Fibroblast of skin of back (primary cell): ENCODE data around the gene IQGAP2.

Experiments
- DNase-seq: peaks from one replicate; pipeline ENCODE4 v3.0.0-alpha.2; 2013

The IQGAP2 gene

DNA sequence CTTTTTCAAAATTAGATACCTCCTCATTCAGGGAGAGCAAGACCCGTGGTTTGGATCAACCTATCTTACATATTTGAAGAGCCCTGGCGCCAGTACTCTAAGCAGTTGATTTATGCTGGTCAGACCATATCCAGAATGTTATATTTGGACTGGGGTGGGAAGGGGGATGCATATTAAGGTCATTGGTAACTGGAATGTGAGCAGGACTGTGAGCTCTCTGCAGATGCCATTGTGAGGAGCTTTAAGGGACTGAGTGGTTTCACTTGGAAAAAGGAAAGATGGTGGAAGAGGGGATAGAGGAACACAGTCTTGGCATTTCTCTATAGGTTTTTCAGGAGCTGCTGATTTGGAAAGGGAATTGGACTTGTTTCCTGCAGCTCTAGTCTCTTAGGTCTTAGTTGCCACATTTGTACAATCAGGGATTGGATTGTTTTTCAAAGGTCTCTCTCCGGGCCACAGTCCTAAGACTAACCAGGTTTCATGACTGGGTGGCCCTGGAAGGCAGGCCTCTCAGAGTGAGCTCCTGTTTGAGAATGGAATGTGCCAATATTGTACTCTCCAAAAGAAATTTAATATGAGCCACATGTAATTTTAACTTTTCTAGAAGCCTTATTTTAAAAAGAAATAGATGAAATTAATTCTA lies 287.1 kb downstream of the IQGAP2 start:
- DNase-seq: no peak

DNA sequence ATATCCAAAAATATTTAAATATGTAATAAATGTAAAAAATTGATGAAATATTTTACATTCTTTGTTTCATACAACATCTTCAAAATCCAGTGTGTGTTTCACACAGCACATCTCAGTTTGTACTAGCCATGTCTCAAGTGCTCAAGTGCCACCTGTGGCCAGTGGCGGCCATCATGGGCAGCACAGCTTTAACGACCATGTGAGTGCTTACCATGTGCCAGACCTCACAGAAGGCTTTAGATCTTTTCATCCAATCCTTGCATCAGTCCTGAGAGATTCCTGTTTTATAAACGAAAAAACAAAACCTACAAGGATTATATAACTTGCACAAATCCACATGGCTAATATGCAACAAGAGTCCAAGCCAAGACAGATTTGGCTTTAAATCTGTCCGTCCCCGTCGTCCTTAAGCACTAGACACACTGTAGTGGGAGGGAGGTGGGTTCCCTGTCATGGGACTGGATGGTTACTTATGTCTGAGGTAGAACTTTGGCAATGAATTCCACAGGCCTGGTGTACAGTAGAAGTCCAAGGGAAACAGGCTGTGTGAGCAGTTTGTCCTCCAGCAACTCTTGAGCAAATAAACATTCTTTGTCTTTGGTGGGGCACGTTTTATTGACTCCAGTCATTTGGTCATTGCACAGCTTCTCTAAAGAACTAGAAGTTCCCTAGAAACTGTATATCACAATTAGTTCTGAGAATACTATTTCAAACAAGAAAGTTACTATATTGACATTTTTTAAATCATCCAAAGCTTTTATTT lies 287.8 kb downstream of the IQGAP2 start:
- peak; percentile 64 for DNase-seq

GRCh38 chr5:76691467-76692273 lies 288.6 kb downstream of the IQGAP2 start:
- peak; percentile 68 for DNase-seq

DNA sequence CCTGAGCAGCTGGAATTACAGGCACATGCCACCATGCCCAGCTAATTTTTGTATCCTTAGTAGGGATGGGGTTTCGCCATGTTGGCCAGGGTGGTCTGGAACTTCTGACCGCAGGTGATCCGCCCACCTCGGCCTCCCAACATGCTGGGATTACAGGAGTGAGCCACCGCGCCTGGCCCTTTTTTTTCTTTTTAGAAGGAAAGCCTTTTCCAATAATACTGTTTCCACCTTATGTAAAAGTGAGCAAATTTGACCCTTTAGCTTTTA lies 289.1 kb downstream of the IQGAP2 start:
- DNase-seq: no peak

GRCh38 chr5:76692651-76693050 lies 289.6 kb downstream of the IQGAP2 start:
- no peak for DNase-seq

DNA sequence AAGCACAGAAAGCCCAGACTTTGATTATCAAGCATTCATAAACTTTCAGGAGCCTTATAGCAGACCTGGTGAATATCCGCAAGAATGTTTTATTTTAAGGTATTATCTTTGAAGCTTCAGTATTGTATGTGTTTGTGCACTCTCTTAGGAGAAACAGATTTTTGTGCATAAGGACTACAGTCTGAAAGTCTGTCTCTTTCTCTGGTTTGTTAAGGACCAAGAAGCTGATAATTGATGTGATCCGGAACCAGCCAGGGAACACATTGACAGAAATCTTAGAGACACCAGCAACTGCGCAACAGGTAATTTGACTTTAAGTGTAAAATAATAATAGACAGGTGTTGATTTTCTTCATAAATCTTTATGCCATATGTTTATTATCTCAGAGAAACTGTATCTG lies 290.1 kb downstream of the IQGAP2 start:
- no peak for DNase-seq

DNA sequence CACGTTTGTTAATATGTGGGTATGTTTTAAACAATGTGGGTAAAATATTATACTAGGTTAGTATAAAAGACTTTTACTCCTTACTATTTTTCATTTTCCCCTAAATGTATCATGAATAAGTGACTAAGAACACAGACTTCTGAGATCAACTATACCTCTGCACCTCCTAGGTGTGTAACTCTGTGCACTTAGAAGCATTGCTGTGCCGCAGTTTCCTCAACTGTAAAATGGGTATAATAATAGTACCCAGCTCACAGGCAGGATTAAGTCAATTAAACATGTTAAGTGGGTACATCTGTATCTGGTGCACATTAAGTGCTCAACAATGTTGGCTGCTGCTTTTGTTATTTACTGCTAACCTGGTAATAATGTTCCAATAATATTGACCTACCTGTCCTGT lies 291.2 kb downstream of the IQGAP2 start:
- no peak for DNase-seq

DNA sequence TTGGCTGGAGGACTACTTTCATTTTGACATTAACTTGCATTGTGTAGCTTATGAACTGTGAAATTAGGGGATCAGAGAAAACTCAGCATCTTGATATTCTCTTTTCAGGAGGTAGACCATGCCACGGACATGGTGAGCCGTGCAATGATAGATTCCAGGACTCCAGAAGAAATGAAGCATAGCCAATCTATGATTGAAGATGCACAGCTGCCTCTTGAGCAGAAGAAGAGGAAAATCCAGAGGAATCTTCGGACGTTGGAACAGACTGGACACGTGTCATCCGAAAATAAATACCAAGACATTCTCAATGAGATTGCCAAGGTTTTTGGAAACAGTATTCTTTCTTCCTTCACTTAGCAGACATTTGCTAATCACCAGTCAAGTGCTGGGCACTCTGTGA lies 292.3 kb downstream of the IQGAP2 start:
- DNase-seq: no peak

DNA sequence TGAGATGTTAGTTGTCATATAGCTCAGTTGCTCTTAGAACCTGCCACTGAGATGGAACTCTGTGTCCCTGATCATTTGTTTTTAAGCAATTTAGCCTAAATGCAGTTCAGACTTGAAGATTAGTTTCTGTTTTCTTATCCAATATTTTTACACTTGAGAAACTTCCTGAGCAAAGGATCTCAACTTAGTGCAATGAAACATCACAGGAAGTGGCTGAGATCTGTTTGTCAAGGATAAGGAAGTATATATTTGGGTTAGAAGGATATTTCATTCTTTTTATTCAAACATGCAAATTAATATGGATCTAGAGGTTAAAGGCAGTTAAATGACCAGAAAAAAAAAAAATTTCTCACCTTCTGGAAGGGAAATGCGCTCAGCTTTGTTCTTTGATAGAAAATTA lies 293.2 kb downstream of the IQGAP2 start:
- no peak for DNase-seq

DNA sequence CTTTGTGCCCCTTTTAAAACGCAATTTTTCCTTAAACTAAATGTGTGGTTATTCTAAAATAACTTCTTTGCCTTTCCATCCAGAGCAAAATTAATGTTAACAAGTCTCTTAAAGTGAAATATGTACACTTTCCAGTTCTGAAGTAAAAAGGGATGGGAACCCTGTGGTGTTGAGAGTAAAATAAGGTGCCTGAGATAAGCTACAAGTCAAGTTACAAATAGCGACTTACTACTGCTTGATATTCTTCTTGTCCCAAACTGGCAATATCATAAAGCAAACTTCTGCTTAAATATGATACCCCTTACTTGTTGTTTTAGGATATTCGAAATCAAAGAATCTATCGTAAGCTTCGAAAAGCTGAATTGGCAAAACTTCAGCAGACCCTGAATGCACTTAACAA lies 294.6 kb downstream of the IQGAP2 start:
- DNase-seq: no peak

- DNase-seq: no peak
These were observed 297.5 kb downstream of the IQGAP2 start for GRCh38 chr5:76700571-76700970.

GRCh38 chr5:76701298-76701697 lies 298.2 kb downstream of the IQGAP2 start:
- peak; percentile 74 for DNase-seq

- no peak for DNase-seq
These were observed 300.6 kb downstream of the IQGAP2 start for GRCh38 chr5:76703707-76704106.

DNA sequence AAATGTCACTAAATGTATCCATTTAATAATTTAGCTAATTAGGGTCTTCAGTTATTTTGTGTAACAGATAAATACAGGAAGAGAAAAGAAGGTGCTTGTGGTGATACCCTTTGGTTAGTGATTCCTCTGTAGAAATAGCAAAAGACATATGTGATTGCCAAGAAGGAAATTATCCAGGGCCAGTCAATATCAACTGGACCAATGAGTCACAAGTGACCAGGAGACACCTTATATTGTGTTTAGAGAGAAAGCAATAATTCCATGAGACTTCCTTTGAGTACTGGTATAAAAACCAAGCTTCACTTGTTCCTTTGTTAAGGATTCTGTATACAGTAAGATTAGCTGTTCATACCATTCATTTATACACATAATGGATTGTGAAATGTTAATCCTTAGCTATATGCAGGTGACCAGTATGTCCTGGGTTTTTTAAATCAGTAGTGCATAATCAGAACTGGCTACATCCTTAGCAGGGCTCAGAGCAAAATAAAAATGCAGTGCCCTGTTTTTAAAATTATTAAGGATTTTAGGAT lies 301.1 kb downstream of the IQGAP2 start:
- DNase-seq: no peak

DNA sequence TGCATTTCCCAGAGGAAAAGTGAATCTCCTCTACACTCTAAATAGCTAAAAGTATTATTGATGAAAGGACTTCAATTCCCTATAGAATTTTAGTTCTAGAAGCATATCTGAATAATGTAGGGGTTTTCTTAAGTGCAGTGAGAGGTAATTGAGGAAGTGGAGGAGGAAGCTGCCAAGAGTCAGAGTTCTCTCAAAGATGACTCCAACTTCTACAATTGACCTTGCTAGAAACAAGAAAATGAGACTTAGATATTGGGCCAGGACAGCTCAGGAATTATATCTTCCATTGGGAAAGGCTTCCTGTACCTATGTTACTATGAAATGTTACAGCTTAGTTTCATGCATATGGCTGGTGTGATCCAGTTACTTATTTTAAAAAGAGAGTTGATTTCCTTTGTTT lies 302.5 kb downstream of the IQGAP2 start:
- no peak for DNase-seq

DNA sequence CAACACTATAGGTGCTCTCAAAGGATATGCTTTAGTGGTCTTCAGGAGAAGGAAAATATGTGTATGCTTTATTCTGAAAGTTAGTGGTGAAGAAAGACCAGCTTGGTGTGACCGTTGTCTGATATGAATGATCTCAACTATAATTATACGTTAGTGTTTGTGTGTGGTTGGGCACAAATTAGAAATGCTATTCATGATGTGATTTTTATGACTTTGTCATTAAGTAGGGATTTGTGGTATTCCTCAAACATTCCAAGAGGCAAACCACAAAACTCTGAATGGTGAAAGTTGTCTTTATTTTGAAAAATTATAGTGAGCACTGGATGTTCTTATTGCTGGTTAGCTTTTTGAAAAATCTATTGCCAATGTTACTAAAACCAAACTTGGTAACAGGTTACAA lies 306.7 kb downstream of the IQGAP2 start:
- peak; percentile 80 for DNase-seq

- no peak for DNase-seq
These were observed 307.9 kb downstream of the IQGAP2 start for GRCh38 chr5:76710991-76711390.

DNA sequence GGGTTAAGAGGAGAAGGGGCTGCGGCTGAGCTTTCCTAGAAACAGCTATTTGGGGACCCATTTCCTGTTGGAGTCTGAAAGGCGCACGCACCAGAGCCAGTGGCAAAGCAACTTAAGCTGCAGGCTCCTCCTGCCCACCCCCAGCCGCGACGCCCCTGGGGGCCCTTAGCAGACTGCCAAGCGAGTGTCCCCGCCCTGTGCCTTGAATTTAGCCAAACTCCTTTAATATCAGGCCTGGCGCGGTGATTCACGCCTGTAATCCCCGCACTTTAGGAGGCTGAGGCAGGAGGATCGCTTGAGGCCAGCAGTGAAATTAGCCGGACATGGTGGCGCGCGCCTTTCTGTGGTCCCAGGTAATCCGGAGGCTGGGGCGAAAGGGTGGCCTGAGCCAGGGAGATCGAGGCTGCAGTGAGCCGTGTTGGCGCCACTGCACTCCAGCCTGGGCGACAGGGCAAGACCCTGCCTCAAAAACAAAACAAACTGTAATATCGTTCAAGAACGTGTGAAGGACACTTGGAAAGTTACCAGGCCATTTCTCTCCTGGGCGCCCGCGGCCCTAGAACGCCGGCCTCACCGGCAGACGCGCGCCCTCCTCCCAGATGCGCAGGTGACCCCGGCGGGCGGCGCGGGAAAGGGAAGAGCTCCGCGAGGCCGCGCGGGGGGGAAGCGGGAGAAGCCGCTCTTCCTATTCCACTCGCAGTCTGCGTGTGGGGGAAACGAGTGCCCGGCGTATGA lies 311.8 kb downstream of the IQGAP2 start:
- no peak for DNase-seq

GRCh38 chr5:76715486-76715735 lies 312.3 kb downstream of the IQGAP2 start:
- DNase-seq: no peak

GRCh38 chr5:76715736-76716455 lies 312.8 kb downstream of the IQGAP2 start, which contains the start of gene F2R:
Gene F2R (plus strand): TSS chr5:76716126. CDS start chr5:76716308, 182 bp downstream.
- DNase-seq: peak; percentile 74

DNA sequence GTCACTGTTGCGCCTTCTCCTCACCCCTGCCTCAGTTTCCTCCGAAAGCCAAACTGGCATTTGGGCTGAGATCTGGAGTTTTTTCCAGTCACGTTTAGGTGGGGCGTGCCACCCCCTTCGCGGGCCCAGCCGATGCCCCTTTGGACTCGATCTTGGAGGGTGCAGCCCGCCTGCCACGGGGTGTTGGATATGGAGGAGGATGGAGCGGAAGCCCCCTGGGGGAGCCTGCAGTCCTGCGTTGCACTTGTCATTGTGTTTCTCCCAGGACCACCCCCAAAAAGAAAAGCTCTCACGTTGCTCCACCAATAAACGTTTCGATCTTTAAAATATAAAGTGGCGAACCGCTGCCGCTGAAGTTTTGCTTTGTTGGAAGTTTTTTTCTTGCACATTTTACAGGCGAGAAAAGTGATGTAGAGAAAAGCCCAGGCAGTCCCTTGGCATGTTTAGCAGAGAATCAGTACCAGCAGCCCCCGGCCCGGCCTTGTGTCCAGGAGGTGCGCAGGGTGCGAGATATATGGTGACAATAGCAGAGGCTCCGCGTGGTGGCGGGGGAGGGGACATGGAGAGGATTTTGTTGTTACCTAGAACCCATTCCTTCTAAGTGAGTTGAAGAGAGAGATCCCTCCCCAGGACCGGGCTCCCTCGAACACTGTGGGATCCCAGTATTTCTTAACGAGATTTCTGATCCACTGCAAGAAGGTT lies 313.5 kb downstream of the IQGAP2 start:
- DNase-seq: no peak
